ENCODE data around the gene SPDEF. TPM values are rescaled to one million over a fixed set of nuclear protein-coding genes. Genes with fewer than 3 reads are reported as not detected.

SPDEF gene
- total and polyA plus RNA-seq, 2 of the 13 experiments (the other 11 are each of a cell fraction or from before 2014, with no cell fraction given): not detected

DNA sequence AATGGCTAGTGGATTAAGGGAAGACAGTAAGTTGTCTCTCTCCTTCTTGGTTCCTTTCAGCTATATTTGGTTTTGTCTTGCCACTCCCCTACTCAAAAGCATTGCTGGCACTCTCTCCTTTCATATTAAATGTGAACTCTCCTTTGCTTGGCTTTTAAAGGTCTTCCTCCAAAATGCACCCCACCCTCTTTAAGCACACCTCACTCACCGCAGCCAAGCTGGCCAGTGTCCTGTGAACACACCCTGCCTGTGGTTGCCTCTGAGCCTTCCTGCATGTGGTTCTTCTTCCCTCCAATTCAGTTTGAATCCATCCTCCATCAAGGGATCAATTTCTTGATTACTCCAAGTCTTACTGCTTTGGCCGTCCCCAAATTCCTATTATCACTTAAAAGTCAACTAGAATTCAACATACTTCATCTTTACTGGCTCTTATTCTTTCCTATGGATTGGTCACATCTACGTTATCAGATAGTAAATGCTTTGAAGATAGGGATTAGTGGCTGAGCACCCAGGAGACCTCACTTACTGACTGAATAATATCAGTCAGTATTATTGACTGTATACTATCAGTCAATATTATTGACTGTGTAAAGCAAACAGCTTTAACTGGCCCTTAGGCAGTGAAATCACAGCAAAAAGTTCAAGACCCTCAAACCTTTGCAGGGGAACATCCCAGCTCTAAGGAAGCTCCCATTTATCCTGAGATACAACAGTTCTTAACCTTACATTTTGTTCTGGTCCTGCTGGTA lies 41.6 kb upstream of the SPDEF start (continued):
- TF ChIP-seq, protein P1, sequence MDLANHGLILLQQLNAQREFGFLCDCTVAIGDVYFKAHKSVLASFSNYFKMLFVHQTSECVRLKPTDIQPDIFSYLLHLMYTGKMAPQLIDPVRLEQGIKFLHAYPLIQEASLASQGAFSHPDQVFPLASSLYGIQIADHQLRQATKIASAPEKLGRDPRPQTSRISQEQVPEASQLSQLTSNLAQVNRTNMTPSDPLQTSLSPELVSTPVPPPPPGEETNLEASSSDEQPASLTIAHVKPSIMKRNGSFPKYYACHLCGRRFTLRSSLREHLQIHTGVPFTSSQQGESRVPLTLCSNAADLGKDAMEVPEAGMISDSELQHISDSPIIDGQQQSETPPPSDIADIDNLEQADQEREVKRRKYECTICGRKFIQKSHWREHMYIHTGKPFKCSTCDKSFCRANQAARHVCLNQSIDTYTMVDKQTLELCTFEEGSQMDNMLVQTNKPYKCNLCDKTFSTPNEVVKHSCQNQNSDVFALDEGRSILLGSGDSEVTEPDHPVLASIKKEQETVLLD (CRISPR knock-in tag; IDR thresholded peaks at IDR 0.05; ENCODE audit: low read depth): no peak
- TF ChIP-seq TBL1XR1 (IDR thresholded peaks at IDR 0.05; ENCODE audit: borderline replicate concordance, low read length, partially characterized antibody) (no peak), MBD4 (IDR thresholded peaks at IDR 0.05; ENCODE audit: borderline replicate concordance, low read length) (no peak), BRCA1 (CRISPR knock-in tag; IDR thresholded peaks at IDR 0.05) (no peak), KLF12 (CRISPR knock-in tag; IDR thresholded peaks at IDR 0.05; ENCODE audit: borderline replicate concordance) (no peak), ELF3 (CRISPR knock-in tag; IDR thresholded peaks at IDR 0.05) (no peak), TP53 (CRISPR knock-in tag; conservative IDR thresholded peaks at IDR 0.05) (no peak), SMAD1 (CRISPR knock-in tag; IDR thresholded peaks at IDR 0.05; ENCODE audit: borderline replicate concordance, low read depth) (no peak), TARDBP (CRISPR knock-in tag; IDR thresholded peaks at IDR 0.05) (no peak), ZNF33B (CRISPR knock-in tag; IDR thresholded peaks at IDR 0.05) (no peak), ZC3H13 (CRISPR knock-in tag; IDR thresholded peaks at IDR 0.05) (no peak)
- TF ChIP-seq, protein P2, sequence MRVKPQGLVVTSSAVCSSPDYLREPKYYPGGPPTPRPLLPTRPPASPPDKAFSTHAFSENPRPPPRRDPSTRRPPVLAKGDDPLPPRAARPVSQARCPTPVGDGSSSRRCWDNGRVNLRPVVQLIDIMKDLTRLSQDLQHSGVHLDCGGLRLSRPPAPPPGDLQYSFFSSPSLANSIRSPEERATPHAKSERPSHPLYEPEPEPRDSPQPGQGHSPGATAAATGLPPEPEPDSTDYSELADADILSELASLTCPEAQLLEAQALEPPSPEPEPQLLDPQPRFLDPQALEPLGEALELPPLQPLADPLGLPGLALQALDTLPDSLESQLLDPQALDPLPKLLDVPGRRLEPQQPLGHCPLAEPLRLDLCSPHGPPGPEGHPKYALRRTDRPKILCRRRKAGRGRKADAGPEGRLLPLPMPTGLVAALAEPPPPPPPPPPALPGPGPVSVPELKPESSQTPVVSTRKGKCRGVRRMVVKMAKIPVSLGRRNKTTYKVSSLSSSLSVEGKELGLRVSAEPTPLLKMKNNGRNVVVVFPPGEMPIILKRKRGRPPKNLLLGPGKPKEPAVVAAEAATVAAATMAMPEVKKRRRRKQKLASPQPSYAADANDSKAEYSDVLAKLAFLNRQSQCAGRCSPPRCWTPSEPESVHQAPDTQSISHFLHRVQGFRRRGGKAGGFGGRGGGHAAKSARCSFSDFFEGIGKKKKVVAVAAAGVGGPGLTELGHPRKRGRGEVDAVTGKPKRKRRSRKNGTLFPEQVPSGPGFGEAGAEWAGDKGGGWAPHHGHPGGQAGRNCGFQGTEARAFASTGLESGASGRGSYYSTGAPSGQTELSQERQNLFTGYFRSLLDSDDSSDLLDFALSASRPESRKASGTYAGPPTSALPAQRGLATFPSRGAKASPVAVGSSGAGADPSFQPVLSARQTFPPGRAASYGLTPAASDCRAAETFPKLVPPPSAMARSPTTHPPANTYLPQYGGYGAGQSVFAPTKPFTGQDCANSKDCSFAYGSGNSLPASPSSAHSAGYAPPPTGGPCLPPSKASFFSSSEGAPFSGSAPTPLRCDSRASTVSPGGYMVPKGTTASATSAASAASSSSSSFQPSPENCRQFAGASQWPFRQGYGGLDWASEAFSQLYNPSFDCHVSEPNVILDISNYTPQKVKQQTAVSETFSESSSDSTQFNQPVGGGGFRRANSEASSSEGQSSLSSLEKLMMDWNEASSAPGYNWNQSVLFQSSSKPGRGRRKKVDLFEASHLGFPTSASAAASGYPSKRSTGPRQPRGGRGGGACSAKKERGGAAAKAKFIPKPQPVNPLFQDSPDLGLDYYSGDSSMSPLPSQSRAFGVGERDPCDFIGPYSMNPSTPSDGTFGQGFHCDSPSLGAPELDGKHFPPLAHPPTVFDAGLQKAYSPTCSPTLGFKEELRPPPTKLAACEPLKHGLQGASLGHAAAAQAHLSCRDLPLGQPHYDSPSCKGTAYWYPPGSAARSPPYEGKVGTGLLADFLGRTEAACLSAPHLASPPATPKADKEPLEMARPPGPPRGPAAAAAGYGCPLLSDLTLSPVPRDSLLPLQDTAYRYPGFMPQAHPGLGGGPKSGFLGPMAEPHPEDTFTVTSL (CRISPR knock-in tag; IDR thresholded peaks at IDR 0.05; ENCODE audit: borderline replicate concordance): no peak
- TF ChIP-seq, protein P3, sequence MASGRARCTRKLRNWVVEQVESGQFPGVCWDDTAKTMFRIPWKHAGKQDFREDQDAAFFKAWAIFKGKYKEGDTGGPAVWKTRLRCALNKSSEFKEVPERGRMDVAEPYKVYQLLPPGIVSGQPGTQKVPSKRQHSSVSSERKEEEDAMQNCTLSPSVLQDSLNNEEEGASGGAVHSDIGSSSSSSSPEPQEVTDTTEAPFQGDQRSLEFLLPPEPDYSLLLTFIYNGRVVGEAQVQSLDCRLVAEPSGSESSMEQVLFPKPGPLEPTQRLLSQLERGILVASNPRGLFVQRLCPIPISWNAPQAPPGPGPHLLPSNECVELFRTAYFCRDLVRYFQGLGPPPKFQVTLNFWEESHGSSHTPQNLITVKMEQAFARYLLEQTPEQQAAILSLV (CRISPR knock-in tag; IDR thresholded peaks at IDR 0.05; ENCODE audit: borderline replicate concordance): no peak
- TF ChIP-seq, protein P4, sequence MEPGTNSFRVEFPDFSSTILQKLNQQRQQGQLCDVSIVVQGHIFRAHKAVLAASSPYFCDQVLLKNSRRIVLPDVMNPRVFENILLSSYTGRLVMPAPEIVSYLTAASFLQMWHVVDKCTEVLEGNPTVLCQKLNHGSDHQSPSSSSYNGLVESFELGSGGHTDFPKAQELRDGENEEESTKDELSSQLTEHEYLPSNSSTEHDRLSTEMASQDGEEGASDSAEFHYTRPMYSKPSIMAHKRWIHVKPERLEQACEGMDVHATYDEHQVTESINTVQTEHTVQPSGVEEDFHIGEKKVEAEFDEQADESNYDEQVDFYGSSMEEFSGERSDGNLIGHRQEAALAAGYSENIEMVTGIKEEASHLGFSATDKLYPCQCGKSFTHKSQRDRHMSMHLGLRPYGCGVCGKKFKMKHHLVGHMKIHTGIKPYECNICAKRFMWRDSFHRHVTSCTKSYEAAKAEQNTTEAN (CRISPR knock-in tag; conservative IDR thresholded peaks at IDR 0.05): no peak
- TF ChIP-seq, protein P5, sequence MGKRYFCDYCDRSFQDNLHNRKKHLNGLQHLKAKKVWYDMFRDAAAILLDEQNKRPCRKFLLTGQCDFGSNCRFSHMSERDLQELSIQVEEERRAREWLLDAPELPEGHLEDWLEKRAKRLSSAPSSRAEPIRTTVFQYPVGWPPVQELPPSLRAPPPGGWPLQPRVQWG (CRISPR knock-in tag; IDR thresholded peaks at IDR 0.05; ENCODE audit: borderline replicate concordance, low read depth): no peak
- TF ChIP-seq, protein P6, sequence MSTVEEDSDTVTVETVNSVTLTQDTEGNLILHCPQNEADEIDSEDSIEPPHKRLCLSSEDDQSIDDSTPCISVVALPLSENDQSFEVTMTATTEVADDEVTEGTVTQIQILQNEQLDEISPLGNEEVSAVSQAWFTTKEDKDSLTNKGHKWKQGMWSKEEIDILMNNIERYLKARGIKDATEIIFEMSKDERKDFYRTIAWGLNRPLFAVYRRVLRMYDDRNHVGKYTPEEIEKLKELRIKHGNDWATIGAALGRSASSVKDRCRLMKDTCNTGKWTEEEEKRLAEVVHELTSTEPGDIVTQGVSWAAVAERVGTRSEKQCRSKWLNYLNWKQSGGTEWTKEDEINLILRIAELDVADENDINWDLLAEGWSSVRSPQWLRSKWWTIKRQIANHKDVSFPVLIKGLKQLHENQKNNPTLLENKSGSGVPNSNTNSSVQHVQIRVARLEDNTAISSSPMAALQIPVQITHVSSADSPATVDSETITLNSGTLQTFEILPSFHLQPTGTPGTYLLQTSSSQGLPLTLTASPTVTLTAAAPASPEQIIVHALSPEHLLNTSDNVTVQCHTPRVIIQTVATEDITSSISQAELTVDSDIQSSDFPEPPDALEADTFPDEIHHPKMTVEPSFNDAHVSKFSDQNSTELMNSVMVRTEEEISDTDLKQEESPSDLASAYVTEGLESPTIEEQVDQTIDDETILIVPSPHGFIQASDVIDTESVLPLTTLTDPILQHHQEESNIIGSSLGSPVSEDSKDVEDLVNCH (CRISPR knock-in tag; IDR thresholded peaks at IDR 0.05): no peak

Data from HepG2 (cell line).